Lower leg skin (tissue), 4 donors: Measurements from ENCODE around the gene LY6G6F. TPM values are rescaled to one million over a fixed set of nuclear protein-coding genes. Genes with fewer than 3 reads are reported as not detected.

Experiments
- DNase-seq, 2 donors: peaks; one replicate each; pipeline ENCODE4 v3.0.0-alpha.2; 2019; ENCODE audit warnings: low spot score in 2 of 2
- H3K4me3 ChIP-seq: fragments of 200-600 bp; sonication (generic); 2 replicates; pipeline ENCODE4 v1.5.1; 2017; ENCODE audit warnings: mild to moderate bottlenecking, low read depth; ENCODE audit not compliant: poor library complexity, severe bottlenecking
- CTCF ChIP-seq, 3 donors: fragments of 450-650 bp; IDR thresholded peaks; one replicate each; pipeline ENCODE4 v1.5.1; 2016; ENCODE audit warnings: antibody characterized with exemption in 3 of 3, mild to moderate bottlenecking in 3 of 3, moderate library complexity in 2 of 3
- POLR2A ChIP-seq, 2 donors: fragments of 450-650 bp; IDR thresholded peaks; one replicate each; pipeline ENCODE4 v1.6.1; 2016 to 2017; ENCODE audit warnings: antibody characterized with exemption in 2 of 2, mild to moderate bottlenecking in 1 of 2, moderate library complexity in 1 of 2
- WGBS, 2 donors: methylation state at CpG; one replicate each; pipeline ENCODE4 v1.1.5; 2018; 5-methylcytosine and 5-hydroxymethylcytosine counted together
- intact Hi-C: fragments of 100-400 bp; cut with DNase I; formaldehyde crosslinking; loops from one replicate; pipeline ENCODE4 v1.15.0; 2023; ENCODE audit warnings: low total_unique reads
- total RNA-seq, 4 donors: library from RNA; depleted of rRNA; stranded (reverse); fragments of >200 nt; gene quantifications; one replicate each; pipeline ENCODE4 v1.1.0, GENCODE V29; 2016

Gene LY6G6F
- total RNA-seq, 4 donors from 2014 or later, result not detected

- WGBS, 2 donors, result 0 to 2% methylated on average over 22 to 29 of the region's 40 CpGs
- TF ChIP-seq CTCF (IDR thresholded peaks at IDR 0.05) (no peak), POLR2A (IDR thresholded peaks at IDR 0.05) (no peak)
- H3K4me3 ChIP-seq, result peak overlapping the region; percentile 19
- no peak for DNase-seq
- intact Hi-C loops, result no loop called here
Measured at GRCh38 chr6:31681135-31681671, 25.5 kb upstream of the LY6G6F start.

GRCh38 chr6:31683591-31683990, 23.1 kb upstream of the LY6G6F start:
- WGBS, 2 donors, result 75 to 84% methylated on average over 13 of the region's 13 CpGs
- no peak for TF ChIP-seq CTCF (IDR thresholded peaks at IDR 0.05)
- no peak for TF ChIP-seq POLR2A (IDR thresholded peaks at IDR 0.05)
- intact Hi-C loops, result no loop called here
- H3K4me3 ChIP-seq, result no peak overlapping the region
- DNase-seq, result no peak

- intact Hi-C loops, result loop anchor here (5.0 kb wide), 1 partner anchor 81 kb away; no protein-coding TSS in a partner anchor
- H3K4me3 ChIP-seq, result no peak overlapping the region
- TF ChIP-seq CTCF (IDR thresholded peaks at IDR 0.05), result no peak
- WGBS, 2 donors, result 80 to 88% methylated on average over 5 of the region's 5 CpGs
- DNase-seq, result no peak
Measured at GRCh38 chr6:31686483-31686882, 20.2 kb upstream of the LY6G6F start.

- no peak for TF ChIP-seq CTCF (IDR thresholded peaks at IDR 0.05)
- no peak for TF ChIP-seq POLR2A (IDR thresholded peaks at IDR 0.05)
- intact Hi-C loops, result loop anchor here (5.0 kb wide), 1 partner anchor 80 kb away; no protein-coding TSS in a partner anchor
- WGBS, 2 donors, result 82 to 84% methylated on average over 8 of the region's 8 CpGs
Measured at GRCh38 chr6:31687321-31687720, 19.3 kb upstream of the LY6G6F start.

GRCh38 chr6:31687860-31688693, 18.6 kb upstream of the LY6G6F start:
- TF ChIP-seq POLR2A (IDR thresholded peaks at IDR 0.05) (no peak), CTCF (IDR thresholded peaks at IDR 0.05) (no peak)
- 84% methylated on average over 14 of the region's 14 CpGs for WGBS, 2 donors
- no peak for DNase-seq
- H3K4me3 ChIP-seq, result no peak overlapping the region
- intact Hi-C loops, result loop anchor here (5.0 kb wide), 1 partner anchor 79 kb away; no protein-coding TSS in a partner anchor

More at GRCh38 chr6:31687321-31687720, 19.3 kb upstream of the LY6G6F start:
- H3K4me3 ChIP-seq, result no peak overlapping the region
- DNase-seq, result no peak
